Cerebellar cortex (tissue), 1 donor: Measurements from ENCODE around the gene NKPD1.

Experiments used
- DNase-seq: peaks from one replicate; pipeline ENCODE4 v3.0.0-alpha.2; 2015; ENCODE audit warnings: low spot score

The NKPD1 gene

DNA sequence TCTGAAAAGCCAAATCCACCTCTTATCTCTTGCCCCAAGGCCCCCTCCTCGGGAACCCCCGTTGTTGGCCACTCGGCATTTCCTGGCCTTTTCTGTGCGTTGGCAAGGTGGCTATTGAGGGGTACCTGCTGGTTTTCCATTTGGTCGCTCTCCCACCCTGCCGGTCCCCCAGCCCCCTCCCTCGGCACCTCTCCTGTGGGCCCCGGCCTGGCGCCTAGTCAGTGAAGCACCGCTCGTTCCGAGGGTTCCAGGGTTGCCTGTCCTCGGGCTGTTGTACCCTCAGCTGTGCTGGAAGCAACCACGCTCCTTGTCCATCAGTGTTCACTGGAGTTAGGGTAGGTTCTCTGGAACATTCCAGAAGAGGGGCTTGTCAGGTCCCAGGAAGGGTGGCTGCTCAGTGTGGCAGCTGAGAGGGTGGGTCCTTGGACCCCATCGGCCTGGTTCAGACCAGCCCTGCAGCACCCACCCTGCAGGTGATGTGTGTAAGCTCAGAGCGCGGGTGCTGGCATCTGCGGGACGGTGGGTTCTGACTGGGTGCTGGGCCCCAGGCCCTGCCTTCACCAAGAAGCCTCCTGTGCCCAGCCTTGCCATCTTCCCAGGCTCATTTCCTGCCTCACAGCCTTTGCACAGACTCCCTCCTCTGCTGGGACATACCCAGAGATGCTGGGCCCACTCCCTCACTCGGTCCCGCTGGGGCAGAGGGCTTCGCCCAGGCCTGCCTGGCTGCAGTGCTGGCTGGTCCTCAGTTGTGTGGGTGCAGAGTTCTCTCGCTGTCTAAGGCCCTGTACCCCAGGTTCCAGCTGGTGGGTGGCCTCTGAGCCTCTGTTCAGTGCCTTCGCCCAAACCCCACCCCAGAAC lies 21.3 kb downstream of the NKPD1 start:
- no peak for DNase-seq

DNA sequence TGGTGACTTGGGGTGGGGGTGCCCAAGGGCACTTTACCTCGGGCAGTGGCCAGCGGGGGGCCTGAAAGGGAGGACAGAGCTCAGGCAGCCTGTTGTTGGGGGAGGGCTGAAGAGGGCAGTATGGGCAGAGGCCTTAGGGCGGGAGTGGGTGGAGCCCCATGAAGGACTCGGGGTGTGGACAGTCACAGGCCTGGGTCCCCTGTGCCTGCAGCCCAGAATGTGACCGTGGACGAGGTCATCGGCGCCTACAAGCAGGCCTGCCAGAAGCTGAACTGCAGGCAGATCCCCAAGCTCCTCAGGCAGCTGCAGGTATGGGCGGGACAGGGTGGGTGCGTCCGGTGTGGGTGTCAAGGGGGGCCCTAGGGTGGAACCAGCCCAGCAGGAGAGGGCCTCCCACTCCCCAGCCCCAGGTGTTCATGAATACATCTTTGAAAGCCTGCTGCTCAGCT lies 22.5 kb downstream of the NKPD1 start:
- no peak for DNase-seq

DNA sequence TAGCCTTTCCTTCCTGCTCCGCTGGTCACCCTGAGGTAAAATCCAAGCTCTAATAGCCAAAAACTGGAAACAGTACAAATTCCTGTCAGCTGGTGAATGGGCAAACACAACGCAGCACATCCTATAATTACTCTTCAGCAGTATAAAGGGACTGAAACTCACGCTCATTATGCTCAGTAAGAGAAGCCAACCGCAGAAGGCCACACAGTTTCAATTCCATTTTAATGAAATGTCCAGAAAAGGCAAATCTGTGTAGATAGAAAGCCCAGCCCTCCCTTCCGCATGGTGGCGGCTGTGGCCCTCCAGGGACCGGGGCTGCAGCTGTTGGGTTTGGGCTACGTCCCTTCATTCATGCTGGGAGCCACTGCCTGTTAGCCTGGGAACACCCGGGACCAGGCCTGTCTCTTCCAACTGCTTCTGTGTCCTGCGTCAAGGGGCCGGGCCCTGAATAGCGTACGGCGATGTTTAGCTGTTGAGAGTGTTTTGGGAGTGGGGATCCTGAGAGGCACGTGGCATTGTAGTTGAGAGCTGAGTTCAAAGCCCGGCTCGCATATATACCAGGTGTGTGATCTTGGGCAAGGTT lies 23.5 kb downstream of the NKPD1 start:
- DNase-seq = no peak

DNA sequence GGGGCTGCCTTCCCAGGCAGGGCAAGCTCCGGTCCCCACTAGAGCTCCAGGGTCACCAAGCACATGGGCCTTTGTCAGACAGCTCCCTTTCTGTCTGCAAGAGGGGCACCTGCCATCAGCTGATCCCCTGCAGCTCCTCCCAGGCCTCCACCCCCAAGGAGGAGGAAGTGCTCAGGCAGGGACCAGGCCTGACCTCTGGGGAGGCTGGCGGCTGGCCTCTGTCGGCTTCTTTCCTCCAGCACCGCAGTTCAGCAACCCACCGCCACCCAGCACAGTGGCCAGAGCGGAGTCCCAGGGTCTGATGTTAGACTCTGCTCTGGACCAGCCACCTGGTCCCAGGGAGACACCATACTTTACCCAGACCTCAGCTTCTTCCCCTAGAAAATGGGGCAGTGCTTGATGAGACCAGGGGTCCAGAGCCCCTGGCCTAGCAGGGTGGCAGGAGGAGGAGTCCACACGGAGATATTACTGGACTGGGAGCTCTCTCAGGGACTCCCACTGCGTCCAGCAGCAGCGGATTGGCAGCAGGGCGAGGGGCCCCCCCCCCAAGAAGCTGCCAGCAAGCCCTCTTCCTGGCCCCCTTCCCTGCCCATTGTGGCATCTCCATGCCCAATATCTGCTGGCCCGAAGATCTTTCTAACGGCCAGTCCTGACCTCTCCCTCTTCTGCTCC lies 24.1 kb downstream of the NKPD1 start:
- no peak for DNase-seq

DNA sequence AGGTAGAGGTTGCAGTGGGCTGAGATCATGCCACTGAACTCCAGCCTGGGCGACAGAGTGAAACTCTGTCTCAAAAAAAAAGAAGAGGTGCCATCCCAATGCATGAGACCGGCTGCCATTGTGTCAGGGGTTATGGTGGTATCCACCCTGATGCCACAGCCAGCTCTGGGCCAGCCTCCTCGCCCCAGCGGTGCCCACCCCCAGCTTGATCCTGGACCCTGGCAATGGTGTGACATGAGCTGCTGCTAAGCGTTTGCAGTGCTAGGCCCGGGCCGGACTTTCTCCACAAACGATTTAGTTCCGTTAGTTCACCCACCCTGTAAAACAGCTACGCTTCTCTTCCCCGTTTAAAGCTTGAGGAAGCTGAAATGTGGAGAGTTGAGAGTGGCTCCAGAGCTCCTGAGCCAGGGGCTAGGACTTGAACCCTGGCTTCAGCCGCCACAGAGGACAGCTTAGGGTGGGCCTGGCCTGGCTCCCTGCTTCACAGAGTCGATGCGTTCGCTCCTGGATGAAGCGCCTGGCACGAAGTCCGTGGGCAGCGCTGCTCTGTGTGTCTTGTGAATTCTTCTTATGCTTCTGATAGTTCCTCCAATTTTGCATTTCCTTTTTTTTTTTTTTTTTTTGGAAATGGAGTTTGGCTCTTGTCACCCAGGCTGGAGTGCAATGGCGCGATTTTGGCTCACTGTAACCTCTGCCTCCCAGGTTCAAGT lies 25.5 kb downstream of the NKPD1 start:
- no peak for DNase-seq

DNA sequence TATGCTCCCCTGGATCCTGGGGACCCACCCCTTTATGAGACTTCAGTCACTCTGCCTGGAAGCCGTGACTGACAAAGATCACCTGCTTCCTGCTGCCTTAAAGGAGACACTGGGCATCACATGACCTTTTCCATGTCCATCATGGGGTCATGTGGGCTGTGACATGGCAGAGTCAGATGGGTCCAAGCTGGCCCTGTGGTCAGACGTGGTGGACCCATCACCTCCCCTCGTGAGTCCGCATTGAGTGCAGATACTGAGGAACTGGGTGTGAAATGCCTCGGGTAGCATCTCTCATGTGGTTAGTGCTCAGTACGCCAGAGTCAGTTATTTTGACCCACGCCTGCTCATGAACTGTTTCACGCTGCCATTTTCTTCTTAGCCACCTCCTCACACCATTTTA lies 27.1 kb downstream of the NKPD1 start:
- no peak for DNase-seq

DNA sequence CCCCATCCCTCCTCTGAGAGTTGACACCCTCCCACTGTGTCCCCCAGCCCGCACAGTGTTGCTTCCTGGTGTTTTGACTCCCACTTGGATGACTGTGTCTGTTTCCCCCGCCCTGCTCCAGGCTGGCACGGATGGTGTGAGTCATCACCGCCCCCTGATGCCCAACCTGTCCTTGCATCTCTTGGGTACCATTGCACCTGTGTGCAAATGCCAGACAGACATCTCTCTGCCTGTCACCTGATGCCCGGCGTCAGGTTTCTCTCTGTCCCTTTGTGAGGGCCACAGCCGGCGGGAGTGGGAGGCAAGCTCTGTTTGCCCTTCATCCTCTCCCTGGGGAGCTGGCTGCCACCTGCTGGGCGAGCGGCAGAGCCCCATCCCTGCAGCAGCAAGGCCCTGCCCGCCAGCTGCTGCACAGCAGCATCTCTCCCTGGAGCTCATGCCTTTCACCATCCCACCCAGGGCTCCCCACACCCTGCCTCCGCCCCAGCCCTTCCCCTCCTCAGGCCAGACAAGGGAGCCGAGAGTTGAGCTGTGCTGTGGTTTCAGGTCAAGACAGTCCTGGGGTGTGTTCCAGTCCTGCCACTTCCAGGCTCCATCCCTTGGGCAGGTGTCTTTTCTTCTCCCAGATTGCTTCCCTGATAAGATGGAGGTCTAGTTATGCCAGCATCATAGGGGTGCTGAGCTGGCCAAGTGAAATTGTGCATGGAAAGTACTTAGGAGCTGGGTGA lies 29.7 kb downstream of the NKPD1 start:
- no peak for DNase-seq

DNA sequence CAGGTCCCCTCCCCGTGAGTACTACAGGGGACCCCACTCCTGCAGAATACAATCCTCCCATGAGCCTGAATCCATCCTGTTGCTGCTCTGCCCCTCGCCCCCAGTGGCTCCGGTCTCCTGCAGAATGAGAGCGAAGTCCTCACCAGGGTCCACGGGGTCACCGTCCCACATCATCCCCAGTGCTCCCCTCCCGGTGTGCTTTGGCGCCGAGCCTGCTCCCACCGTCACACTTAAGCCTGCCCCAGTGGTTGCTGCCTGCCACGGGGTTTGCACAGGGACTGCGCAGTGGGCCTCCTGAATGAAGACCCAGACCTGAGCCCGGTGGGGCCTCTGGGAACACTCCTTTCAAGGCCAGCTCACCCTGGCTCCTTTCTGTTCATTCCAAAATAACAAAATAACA lies 30.5 kb downstream of the NKPD1 start:
- no peak for DNase-seq

DNA sequence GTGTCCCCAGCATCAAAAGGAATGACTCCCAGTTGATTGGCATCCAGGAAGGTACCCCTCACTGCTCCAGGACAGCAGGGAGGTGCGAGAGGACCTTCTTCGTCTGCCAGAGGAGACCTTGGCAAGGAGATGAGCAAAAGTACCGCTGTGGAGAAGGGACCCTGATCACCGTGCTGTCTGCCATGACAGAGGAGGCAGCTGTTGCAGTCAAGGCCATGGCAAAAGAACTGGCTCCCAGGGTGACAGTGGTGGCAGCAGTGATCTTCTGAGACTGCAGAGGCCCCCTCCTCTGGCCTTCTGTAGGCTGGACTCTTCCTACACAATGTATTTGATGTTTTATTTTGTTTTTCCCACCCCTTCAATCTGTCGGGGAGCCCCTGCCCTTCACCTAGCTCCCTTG lies 32.0 kb downstream of the NKPD1 start:
- no peak for DNase-seq

DNA sequence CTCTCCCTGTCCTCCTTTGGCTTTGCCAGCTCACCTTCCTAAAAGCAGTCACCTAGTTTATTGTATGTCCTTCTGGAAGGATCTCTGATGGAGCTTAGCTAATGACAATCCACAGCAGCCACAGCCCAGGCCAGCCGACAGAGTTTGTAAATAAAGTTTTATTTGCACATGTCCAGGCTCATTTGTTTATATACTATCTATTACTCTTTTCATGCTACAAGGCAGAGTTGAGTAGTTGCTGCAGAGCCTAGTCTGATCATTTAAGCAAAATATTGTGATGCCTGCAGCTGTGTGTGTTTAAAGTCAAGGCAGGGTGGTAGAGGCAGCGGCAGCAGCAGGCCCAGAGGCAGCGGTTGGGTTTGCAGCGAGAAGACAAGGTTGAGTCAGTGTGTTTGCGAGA lies 32.6 kb downstream of the NKPD1 start:
- no peak for DNase-seq

DNA sequence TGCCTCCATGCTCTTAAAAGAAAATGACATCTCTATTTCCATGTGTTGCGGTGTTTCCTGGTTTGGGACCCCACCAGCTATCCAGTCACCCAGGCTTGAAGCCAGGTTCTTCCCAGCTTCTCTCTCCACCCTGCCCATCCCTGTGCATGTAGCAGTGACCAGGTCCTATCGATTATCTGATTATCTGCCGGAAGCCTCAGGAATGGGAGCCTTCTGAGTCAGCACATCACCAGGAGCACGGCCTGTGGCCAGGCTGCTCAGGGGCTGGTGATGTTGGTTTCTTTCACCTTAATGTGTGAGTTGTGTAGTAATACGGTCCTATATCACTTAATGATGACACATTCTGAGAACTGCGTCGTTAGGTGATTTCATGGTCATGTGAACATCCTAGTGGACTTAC lies 34.1 kb downstream of the NKPD1 start:
- no peak for DNase-seq

DNA sequence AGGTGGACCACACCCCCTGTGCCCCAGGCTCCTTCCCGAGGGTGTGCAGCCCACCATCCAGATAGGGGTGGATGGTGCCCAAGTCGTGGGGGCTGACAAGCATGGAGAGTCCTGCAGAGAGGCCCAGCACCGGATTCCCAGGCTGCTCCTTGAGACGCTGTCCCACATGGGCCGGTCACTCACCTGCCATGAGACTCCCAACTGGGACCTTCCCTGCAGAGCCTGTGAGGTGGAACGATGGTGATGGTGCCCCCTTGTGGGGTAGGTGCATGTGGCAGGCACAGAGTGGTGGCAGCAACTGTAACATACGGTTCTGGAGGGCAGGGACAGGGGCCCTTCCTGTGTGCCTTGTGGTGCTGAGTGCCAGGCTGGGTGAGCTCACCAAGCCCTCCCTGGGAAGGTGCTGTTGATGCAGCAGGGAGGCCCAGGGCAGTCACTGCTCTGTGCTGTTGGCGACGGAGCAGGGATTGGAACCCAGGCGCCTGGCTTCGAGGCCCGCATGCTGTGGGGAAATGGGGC lies 34.7 kb downstream of the NKPD1 start:
- DNase-seq = peak; percentile 60

DNA sequence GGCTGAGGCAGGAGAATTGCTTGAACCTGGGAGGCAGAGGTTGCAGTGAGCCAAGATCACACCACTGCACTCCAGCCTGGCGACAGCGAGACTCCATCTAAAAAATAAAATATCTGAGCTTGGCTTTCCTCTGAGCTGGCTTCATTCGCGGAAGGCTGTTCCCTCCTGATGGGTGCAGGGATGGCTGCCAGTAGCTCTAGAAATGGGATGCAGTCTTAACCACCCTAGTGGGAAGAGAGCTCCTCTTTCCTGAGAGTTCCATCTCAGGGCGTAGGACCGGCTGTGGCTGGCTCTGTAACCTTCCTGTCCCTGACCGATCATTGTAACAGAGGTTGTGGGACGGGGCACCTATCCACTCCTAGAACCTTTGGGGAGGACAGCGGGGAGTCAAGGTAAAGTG lies 35.4 kb downstream of the NKPD1 start:
- DNase-seq = peak; percentile 58

DNA sequence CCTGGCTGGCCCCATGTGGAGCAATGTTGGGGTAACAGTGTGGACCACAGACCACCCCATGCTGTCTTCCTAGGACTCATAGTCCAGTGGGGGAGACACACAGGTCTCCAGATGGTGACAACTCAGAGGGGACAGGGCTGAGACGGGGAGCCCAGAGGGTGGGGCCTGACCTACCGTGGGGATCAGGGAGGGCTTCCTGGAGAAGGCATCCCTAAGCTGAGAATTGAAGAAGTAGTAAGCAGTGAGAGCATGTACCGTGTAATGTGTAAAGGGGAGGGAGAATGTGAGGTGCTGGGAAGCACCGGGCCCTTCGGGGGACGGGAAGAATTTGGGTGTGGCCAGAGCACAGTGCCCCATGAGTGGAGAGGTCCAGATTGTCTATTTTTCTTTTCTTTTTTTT lies 36.8 kb downstream of the NKPD1 start:
- DNase-seq = no peak

DNA sequence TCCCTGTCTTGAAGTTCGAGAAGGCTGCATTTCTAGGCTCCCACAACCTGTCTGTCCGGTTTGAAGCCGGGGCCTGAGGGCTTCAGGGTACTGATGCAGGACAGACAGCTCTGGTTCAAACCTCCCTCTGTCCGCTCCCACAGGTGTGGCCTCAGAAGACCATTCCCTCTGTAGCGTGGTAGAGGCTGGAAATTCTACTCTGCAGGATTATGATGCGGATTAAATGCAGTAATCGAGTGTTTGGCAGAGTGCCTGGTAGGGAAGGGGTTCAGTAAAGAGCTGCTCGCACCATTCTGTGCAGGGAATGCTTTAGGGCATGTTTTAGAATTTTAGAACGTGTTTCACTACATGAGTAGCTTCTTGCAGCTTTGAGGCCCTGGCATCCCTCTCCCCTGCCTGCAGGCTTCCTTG lies 37.3 kb downstream of the NKPD1 start:
- no peak for DNase-seq

DNA sequence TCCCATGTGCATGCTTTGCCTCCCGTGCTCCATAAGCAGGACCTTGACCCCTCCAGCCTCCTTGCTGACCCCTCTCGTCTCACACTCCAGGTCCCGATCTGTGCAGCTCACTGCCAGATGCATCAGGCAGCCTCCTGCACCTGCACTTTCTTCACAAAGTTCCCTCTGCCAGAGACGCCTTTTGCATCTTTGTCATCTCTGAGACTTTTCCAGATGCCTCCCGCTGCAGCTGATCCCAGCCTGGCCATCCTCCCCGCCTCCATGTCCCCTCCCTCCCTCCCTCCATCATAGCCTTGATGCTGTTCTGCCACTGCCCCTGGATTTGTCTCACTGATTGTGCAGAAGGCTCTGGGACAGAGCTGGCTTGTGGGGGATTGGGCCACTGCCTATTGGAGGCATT lies 38.0 kb downstream of the NKPD1 start:
- no peak for DNase-seq

DNA sequence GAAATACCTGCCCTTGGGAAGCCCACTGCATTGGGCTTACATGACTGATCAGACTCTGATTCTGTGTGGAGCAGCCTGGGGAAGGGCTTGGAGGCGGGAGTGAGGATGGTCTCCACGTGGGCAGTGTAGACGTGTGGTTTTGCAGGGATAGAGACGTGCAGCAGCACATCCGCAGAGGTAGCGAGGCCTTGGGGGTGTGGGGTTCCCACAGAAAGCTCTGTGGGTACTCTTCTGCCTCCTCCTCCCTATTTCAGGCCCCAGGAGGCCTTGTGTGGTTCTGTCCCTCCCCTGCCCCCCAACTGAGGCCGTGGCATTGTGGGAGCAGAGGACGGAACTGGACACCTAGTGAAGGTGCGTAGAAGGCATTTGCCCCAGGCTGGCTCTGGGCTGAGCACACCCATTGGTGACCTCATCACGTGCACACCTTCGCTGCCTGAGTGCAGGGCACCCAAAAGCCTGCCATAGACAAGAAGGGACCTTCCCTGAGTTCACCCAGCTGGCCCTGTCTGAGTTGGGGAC lies 38.9 kb downstream of the NKPD1 start:
- no peak for DNase-seq

DNA sequence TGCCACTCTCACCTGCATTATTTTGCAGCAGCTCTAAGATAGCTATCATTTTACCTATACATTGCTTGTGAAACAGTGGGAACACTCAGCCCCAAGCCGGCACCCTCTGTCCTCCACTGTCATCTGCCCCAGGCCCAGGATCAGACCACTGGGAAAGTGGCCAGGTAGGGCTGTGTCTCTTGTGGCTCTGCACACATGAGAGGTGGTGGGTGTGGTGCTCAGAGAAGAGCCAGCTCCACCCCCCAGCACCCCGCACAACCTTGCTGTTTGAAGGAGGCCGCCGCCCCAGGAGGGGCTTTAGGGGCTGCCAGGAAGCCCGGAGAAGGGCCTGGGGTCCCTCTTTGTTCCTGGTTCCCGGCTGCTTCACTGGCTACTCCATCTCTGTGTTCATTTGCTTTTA lies 41.2 kb downstream of the NKPD1 start:
- no peak for DNase-seq

DNA sequence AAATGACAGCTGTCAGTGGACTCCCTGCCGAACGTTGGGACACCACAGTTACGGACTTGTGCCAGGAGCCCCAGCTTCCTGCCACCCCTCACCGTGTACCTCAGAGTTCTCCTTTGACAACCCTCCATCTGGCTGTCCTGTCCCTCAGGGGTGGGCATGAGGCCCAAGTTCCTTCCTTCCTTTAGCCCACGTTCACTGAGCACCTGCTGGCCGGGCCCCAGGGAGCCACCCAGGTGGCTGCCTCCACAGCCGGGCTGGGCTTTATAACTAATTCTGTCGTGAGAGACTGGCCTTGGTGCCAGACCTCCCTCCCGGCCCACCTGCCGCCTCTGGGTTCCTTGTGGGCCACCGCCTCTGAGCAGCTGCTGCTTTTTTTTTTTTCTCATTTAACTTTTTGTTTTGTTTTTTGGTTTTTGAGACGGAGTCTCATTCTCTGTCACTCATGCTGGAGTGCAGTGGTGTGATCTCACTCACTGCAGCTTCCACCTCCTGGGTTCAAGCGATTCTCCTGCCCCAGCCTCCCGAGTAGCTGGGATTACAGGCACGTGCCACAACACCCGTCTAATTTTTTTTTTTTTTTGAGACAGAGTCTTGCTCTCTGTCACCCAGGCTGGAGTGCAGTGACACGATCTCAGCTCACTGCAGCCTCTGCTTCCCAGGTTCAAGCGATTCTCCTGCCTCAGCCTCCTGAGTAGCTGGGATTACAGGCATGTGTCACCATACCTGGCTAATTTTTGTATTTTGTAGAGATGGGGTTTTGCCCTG lies 42.0 kb downstream of the NKPD1 start:
- peak; percentile 43 for DNase-seq

DNA sequence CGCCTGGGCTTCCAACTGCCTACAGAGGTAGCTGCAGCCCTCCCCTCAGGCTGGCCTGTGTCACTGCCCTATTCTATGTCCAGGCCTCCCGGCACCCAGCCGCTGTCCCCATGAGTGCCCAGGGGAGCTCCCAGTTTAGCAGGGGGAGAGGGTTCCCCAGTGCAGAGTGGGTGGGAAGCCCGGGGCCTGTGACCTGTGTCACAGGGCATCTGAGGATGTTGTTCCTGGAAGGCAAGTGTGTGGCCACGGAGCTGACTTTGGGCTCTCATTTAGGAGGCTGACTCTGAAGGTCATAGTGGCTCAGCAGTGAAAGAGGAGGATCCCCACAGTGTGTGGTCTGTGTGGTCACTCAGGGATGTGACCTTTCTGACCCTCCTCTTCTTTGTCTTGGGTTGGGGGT lies 42.7 kb downstream of the NKPD1 start:
- no peak for DNase-seq

DNA sequence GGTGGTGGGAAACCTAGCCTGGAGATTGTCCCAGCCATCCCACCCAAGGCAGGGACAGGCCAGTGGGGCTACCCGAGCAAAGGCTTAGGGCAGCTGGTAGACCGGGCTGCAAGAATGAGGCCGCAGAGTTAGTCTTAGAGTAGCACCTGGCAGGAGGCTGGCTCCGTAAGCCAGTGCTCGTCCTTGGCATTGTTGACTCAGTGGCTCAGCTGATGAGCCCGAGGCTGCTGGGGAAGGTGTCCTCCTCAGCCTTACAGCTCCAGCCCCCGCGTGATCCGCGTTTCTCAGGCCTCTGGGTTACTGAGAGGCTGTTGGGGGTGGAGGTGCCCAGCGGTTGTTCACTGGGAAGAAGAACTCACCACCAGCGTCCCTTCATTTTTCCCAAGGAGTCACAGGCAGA lies 43.1 kb downstream of the NKPD1 start:
- DNase-seq = peak; percentile 50
